ENCODE data around the gene MYL12B. TPM values are rescaled to one million over a fixed set of nuclear protein-coding genes. Genes with fewer than 3 reads are reported as not detected.

MYL12B gene
- total RNA-seq, 2 experiments from 2014 or later = 288 to 293 TPM

DNA sequence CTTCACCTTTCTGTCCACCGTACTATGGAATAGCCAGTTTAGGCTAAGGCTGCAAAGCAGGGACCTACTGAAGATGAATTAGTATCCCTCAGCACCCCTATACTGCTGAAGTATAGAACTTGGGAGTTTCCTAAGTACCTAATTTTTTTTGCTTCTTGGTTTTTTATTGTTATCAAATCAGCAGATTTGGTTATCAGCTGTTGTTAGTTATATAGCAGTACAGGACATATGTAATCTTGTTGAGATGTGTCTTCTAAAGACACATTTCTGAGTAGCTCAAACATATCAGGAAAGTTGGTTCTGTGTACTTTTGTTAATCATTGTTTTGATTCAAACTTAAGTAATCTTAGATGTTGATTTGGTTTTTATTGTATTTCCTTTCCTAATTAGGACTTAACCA lies 9.1 kb upstream of the MYL12B start:
- peaks cover 70% of the 10 kb centered on the region for H3K4me1 Mint-ChIP-seq (ENCODE audit: low read depth)
- H3K9me3 Mint-ChIP-seq = no peaks in the 10 kb centered on the region
- no peak for DNase-seq
- no peak overlapping the region for H3K4me3 Mint-ChIP-seq
- intact Hi-C loops (cut with micrococcal nuclease) = no loop called here
- H3K27ac Mint-ChIP-seq = peak overlapping the region; percentile 72
- H3K36me3 Mint-ChIP-seq (ENCODE audit: low read depth) = peaks cover 45% of the 10 kb centered on the region
- CTCF ChIA-PET = interaction anchor here (1.6 kb wide), 1 partner anchor 255 kb away, joined by 4 read pairs; no protein-coding TSS in a partner anchor
- no peaks in the 10 kb centered on the region for H3K27me3 Mint-ChIP-seq (ENCODE audit: low read depth)

DNA sequence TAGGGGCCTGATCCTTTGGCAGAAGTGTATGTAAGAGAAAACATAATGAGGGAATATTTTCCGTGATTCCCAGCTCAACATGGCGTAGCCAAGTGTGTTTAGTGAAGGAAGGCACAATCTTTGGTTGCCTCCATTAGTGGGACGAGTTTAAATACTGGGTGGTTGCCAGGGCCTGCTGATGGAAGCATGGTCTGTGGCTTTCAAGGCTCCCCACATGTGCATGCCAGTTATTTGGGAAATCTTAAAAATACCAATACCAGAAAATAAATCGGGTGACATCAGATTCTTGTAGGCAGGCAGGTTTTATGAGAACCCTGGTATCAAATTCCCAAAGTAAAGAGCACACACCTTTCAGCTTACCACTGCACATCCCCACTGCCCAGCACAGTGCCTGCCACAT lies 7.2 kb upstream of the MYL12B start:
- Mint-ChIP-seq H3K4me3 (no peak overlapping the region), H3K9me3 (no peaks in the 10 kb centered on the region), H3K27me3 (ENCODE audit: low read depth) (no peaks in the 10 kb centered on the region), H3K27ac (peak overlapping the region; percentile 71), H3K4me1 (ENCODE audit: low read depth) (peaks cover 81% of the 10 kb centered on the region), H3K36me3 (ENCODE audit: low read depth) (peaks cover 43% of the 10 kb centered on the region)
- DNase-seq = no peak
- CTCF ChIA-PET = interaction anchor here (0.6 to 1.0 kb wide), 3 partner anchors 8 to 354 kb away, joined by 3 to 5 read pairs (median 4); no protein-coding TSS in a partner anchor
- intact Hi-C loops (cut with micrococcal nuclease) = no loop called here

DNA sequence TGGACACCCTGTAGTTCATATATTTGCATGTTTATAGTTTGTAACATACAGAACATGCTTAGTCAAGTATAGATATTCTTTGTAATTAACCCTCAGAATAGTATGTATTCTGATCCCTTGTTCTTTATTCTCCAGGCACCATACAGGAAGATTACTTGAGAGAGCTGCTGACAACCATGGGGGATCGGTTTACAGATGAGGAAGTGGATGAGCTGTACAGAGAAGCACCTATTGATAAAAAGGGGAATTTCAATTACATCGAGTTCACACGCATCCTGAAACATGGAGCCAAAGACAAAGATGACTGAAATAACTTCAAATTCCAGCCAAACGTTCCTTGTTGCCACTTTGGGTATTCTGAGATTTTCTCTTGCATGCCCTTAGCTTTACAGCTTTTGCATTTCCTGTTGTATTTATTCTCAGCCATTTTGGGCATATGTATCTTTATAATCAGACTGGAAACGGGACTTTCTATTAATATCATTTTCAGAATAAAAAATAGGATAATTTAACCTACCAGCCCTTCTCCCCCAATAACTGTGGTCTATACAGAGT lies 6.2 kb upstream of the MYL12B start:
- no peak for DNase-seq
- intact Hi-C loops (cut with micrococcal nuclease) = no loop called here
- H3K9me3 Mint-ChIP-seq = no peaks in the 10 kb centered on the region
- no peak overlapping the region for H3K4me3 Mint-ChIP-seq
- CTCF ChIA-PET = interaction anchor here (1.0 kb wide), 1 partner anchor 9 kb away, joined by 3 read pairs; no protein-coding TSS in a partner anchor
- H3K4me1 Mint-ChIP-seq (ENCODE audit: low read depth) = peaks cover 82% of the 10 kb centered on the region
- no peaks in the 10 kb centered on the region for H3K27me3 Mint-ChIP-seq (ENCODE audit: low read depth)
- peak overlapping the region; percentile 63 for H3K27ac Mint-ChIP-seq
- H3K36me3 Mint-ChIP-seq (ENCODE audit: low read depth) = peaks cover 43% of the 10 kb centered on the region

DNA sequence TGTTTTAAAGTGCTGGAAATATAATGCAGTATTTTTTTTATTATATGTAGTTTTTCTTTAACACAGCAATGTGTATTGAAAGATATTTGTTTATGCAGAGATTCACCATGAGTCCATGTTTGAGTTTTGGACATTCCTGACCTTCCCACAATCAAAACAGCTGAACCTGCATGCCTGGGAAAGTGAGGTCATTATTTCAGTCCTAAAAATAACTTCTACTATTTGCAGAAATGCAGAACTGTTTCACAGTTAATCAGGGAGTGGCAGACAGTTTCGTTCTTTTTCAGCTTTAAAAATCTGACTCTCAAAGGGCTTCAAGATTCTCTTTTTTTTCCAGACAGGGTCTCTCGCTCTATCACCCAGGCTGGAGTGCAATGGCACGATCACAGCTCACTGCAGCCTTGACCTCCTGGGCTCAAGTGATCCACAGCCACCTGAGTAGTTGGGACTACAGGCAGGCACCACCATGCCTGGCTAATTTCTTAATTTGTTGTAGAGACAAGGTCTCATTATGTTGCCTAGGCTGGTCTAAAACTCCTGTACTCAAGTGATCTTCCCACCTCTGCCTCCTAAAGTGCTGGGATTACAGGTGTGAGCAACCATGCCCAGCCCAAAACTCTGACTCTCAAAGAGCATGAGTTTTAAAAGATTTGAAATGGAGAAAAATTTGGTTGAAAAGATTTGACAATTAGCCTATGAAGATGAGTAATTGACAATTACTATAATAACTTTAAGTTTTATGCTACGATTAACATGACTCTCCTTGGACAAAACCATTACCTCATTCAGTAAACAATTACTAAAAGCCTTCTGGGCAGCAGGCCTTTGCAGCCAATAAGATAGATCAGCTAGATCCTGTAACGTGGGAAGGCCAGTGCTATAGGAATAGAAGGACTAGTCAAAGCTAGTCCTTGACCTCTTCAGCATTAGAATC lies 5.0 kb upstream of the MYL12B start:
- H3K9me3 Mint-ChIP-seq = no peaks in the 10 kb centered on the region
- H3K27ac Mint-ChIP-seq = peak overlapping the region; percentile 79
- H3K27me3 Mint-ChIP-seq (ENCODE audit: low read depth) = no peaks in the 10 kb centered on the region
- no peak for DNase-seq
- CTCF ChIA-PET = no interaction called here
- H3K4me1 Mint-ChIP-seq (ENCODE audit: low read depth) = peaks cover 75% of the 10 kb centered on the region
- peaks cover 43% of the 10 kb centered on the region for H3K36me3 Mint-ChIP-seq (ENCODE audit: low read depth)
- no peak overlapping the region for H3K4me3 Mint-ChIP-seq
- intact Hi-C loops (cut with micrococcal nuclease) = no loop called here

DNA sequence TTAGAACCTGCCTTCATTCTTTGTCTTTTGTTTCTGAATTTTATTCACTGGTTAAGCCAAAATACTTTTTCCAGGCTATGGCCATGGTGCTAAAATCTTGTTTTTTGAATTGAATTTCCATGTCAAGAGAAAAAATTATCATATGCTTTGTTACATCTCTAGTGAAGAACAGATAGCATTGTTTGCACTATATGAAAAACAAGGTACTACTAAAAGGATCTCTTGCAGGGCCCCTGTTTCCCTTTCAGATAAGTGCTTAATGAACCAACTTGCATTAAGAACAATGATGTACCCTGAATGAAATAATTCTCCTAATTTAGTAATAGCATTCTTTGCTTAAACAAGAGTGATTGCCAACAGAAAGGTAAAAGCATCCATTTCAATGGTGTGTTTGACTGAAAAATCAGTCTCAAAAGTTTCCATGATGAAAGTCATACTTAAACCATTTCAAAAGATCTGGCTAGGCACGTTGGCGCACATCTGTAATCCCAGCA lies 4.3 kb upstream of the MYL12B start:
- Mint-ChIP-seq H3K27me3 (ENCODE audit: low read depth) (no peaks in the 10 kb centered on the region), H3K4me3 (no peak overlapping the region), H3K27ac (peak overlapping the region; percentile 79), H3K4me1 (ENCODE audit: low read depth) (peaks cover 70% of the 10 kb centered on the region), H3K9me3 (no peaks in the 10 kb centered on the region), H3K36me3 (ENCODE audit: low read depth) (peaks cover 44% of the 10 kb centered on the region)
- DNase-seq = no peak
- CTCF ChIA-PET = no interaction called here
- intact Hi-C loops (cut with micrococcal nuclease) = no loop called here

DNA sequence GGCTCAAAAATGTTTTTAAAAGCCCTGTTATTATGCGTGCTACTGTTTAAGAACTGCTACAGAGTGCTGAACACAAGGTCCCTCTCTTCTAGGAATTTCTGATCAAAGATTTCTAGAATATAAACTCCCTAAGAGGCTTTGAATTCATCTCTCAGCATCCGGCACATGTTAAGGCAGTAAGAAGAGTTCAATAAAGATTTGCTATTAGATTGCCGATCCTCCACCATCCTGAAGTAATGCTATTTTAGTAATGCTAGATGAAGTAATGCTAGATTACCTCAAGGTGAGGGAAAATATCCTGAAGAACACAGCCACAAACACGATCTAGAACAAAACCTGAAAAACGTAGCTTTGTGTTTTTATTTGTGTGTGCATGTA lies 949 bp upstream of the MYL12B start:
- Mint-ChIP-seq H3K4me1 (ENCODE audit: low read depth) (peaks cover 62% of the 10 kb centered on the region), H3K27me3 (ENCODE audit: low read depth) (no peaks in the 10 kb centered on the region), H3K36me3 (ENCODE audit: low read depth) (peaks cover 18% of the 10 kb centered on the region), H3K9me3 (no peaks in the 10 kb centered on the region), H3K27ac (peak overlapping the region; percentile 97), H3K4me3 (peak overlapping the region; percentile 92)
- intact Hi-C loops (cut with micrococcal nuclease) = loop anchor here (1.0 to 5.0 kb wide), 4 partner anchors 36 to 1976 kb away; no protein-coding TSS in a partner anchor
- CTCF ChIA-PET = interaction anchor here (1.0 to 2.5 kb wide), 5 partner anchors 10 to 196 kb away, joined by 3 to 7 read pairs (median 4); partner anchors contain the start of gene MYL12A
- no peak for DNase-seq

DNA sequence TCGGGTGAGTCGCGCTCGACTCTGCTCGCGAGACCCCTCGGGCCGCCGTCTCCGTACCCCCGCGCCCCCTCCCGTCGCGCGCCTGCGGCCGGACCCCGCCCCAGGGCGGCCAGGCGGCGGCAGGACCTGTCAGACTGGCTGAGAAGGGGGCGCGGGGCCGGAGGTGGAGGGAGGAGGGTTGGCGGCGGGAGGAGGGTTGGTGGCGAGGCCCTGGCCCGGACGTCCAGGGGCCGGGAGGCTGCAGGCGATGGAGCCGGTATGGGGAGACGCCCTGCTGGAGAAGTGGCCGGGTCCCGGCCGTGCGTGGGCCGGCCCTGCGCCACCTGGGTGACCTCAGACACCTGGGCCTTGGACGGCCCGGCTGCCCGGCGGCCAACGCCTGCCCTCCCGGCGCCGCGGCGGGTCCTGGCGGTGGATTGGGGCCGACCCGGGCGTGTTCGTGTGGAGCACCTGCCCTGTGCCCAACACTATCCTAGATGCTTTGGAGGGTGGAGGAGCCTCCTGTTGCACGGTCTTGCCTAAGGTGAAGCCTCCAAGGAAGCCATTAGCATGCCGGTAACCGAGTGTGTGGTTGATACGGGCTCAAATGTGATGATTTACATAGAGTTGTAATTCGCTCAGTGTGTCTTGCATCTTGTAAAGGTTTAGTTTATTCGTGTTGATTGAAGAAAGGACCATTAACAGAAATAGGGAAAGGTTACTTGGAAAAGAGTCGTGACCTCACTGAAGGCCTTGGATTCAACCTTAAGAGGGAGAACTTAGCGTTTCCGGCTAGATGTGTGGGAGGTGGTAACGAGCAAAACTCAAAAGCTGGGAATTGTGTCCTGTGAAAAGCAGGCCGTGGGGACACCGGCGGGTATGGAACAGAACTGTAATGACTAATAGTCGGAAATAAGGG lies 550 bp downstream of the MYL12B start:
- Mint-ChIP-seq H3K36me3 (ENCODE audit: low read depth) (peaks cover 14% of the 10 kb centered on the region), H3K4me3 (peak overlapping the region; percentile 92), H3K27me3 (ENCODE audit: low read depth) (no peaks in the 10 kb centered on the region), H3K4me1 (ENCODE audit: low read depth) (peaks cover 64% of the 10 kb centered on the region), H3K27ac (peak overlapping the region; percentile 97), H3K9me3 (no peaks in the 10 kb centered on the region)
- peak; percentile 55 for DNase-seq
- CTCF ChIA-PET = interaction anchor here (0.6 to 2.5 kb wide), 7 partner anchors 15 to 332 kb away, joined by 3 to 7 read pairs (median 4); partner anchors contain the start of gene MYL12A
- intact Hi-C loops (cut with micrococcal nuclease) = loop anchor here (1.0 to 5.0 kb wide), 4 partner anchors 15 to 1975 kb away; partner anchors contain the start of gene MYL12A

DNA sequence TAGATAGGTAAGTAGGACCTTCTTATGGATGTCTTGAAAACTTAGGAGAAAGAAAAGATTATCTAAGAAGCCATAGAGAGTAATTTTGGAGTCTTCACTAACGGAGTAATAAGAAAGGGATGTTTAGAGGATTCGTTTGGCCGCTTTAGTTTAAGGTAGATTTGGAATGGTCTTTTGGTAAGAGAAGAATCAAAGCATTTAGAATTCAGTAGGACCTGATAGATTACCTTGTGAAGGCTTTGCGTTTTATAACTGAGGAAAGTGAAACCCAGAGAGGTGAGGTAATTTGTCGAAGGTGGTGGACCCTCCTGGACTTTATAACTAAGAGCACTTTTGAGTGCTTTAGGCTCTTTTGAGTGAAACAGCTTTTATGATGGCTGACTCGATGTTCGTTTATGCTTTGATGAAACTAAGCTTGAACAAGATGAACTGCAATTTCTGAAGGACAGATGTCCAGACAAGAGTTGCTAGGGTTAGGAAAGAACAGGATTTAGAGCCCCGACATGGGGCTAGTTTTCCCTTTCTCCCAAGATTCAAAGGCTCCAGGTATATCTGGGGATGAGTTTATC lies 1.3 kb downstream of the MYL12B start:
- Mint-ChIP-seq H3K4me3 (peak overlapping the region; percentile 92), H3K9me3 (no peaks in the 10 kb centered on the region), H3K36me3 (ENCODE audit: low read depth) (peaks cover 7% of the 10 kb centered on the region), H3K4me1 (ENCODE audit: low read depth) (peaks cover 60% of the 10 kb centered on the region), H3K27me3 (ENCODE audit: low read depth) (no peaks in the 10 kb centered on the region), H3K27ac (peak overlapping the region; percentile 91)
- CTCF ChIA-PET = interaction anchor here (0.6 to 1.7 kb wide), 10 partner anchors 15 to 402 kb away, joined by 3 to 10 read pairs (median 4); partner anchors contain the start of gene MYL12A
- DNase-seq = no peak
- intact Hi-C loops (cut with micrococcal nuclease) = loop anchor here (5.0 kb wide), 2 partner anchors 329 to 1974 kb away; no protein-coding TSS in a partner anchor

DNA sequence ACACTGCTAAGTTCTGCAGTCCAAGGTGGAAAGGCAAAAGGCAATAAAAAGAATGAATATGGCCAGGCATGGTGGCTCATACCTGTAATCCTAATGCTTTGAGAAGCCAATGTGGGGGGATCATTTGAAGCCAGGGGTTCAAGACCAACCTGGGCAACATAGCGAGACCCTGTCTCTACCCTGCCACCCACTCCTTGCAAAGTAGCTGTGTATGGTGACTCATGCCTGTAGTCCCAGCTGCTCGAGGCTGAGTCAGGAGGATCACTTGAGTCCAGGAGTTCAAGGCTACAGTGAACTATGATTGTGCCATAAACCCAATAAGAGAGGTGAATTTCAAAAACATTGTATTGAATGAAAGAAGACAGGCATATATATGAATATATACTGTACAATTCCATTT lies 2.4 kb downstream of the MYL12B start:
- Mint-ChIP-seq H3K27ac (no peak overlapping the region), H3K4me3 (no peak overlapping the region), H3K9me3 (no peaks in the 10 kb centered on the region), H3K36me3 (ENCODE audit: low read depth) (peaks cover 5% of the 10 kb centered on the region), H3K27me3 (ENCODE audit: low read depth) (no peaks in the 10 kb centered on the region), H3K4me1 (ENCODE audit: low read depth) (peaks cover 63% of the 10 kb centered on the region)
- CTCF ChIA-PET = interaction anchor here (1.0 to 1.7 kb wide), 6 partner anchors 17 to 401 kb away, joined by 3 to 10 read pairs (median 6); partner anchors contain the start of gene MYL12A
- peak; percentile 51 for DNase-seq
- intact Hi-C loops (cut with micrococcal nuclease) = loop anchor here (5.0 kb wide), 2 partner anchors 328 to 1973 kb away; no protein-coding TSS in a partner anchor

DNA sequence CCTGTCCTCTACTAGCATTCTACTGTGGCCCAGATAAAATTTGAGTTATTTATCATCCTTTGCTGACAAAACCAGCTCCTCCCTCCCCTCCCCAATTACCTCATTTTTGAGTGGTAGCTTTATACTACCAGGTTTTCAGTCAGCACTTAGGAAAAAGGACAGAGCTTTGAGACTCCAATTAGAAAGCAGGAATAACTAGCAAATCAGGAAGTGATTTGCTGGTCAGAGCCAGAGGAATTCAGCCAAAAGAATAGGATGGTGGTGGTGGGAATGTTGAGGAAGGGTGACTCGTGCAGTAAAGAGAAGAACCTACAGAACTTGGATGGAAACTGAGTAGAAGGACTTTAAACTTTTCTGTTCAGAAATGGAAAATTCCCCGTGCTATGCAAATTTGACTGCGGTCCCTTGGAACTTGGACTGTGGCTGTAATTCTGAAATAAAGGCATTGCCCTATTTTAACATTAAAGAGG lies 3.7 kb downstream of the MYL12B start:
- DNase-seq = no peak
- Mint-ChIP-seq H3K4me3 (no peak overlapping the region), H3K27ac (peak overlapping the region; percentile 43), H3K27me3 (ENCODE audit: low read depth) (no peaks in the 10 kb centered on the region), H3K9me3 (no peaks in the 10 kb centered on the region), H3K36me3 (ENCODE audit: low read depth) (peaks cover 5% of the 10 kb centered on the region), H3K4me1 (ENCODE audit: low read depth) (peaks cover 64% of the 10 kb centered on the region)
- CTCF ChIA-PET = interaction anchor here (0.6 to 1.0 kb wide), 2 partner anchors 18 to 399 kb away, joined by 3 read pairs; partner anchors contain the start of gene MYL12A
- intact Hi-C loops (cut with micrococcal nuclease) = no loop called here

DNA sequence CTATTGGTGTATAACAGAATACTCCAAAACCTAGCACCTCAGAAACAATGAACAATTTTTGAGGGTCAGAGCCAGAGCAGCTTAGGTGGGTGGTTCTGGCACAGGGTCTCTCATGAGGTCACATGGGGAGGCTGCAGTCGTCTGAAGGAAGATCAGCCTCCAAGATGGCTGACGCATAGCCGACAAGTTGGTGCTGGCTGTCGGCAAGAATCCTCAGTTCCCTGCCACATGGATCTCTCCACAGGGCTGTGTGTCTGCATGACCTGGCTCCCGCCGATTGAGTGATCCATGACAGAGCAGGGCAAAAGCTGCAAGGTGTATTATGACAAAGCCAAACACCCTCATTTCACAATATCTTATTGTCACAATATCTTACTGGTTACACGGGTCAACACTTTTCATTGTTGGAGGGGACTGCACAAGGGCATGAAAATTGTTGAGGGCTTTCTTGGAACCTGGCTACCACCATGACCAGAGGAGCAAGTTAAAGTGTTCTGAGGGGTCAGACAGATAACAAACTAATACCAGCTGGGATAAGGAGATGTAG lies 4.2 kb downstream of the MYL12B start:
- peaks cover 5% of the 10 kb centered on the region for H3K36me3 Mint-ChIP-seq (ENCODE audit: low read depth)
- H3K9me3 Mint-ChIP-seq = no peaks in the 10 kb centered on the region
- no peak overlapping the region for H3K4me3 Mint-ChIP-seq
- H3K27ac Mint-ChIP-seq = peak overlapping the region; percentile 61
- peaks cover 67% of the 10 kb centered on the region for H3K4me1 Mint-ChIP-seq (ENCODE audit: low read depth)
- intact Hi-C loops (cut with micrococcal nuclease) = no loop called here
- DNase-seq = no peak
- CTCF ChIA-PET = interaction anchor here (1.0 to 1.1 kb wide), 2 partner anchors 20 to 399 kb away, joined by 3 read pairs; no protein-coding TSS in a partner anchor
- H3K27me3 Mint-ChIP-seq (ENCODE audit: low read depth) = no peaks in the 10 kb centered on the region

Data from activated naive CD4-positive, alpha-beta T cell treated with anti-CD3 and anti-CD28 coated beads for 36 hours (primary cell).